ENCODE results near the gene SBNO2. TPM values are rescaled to one million over a fixed set of nuclear protein-coding genes. Genes with fewer than 3 reads are reported as not detected.

SBNO2 gene
- total and polyA plus RNA-seq, 9 of the 15 experiments (the other 6 are each of a cell fraction or from before 2014, with no cell fraction given), result 0.01 to 46.2 (median 6.7) TPM

DNA sequence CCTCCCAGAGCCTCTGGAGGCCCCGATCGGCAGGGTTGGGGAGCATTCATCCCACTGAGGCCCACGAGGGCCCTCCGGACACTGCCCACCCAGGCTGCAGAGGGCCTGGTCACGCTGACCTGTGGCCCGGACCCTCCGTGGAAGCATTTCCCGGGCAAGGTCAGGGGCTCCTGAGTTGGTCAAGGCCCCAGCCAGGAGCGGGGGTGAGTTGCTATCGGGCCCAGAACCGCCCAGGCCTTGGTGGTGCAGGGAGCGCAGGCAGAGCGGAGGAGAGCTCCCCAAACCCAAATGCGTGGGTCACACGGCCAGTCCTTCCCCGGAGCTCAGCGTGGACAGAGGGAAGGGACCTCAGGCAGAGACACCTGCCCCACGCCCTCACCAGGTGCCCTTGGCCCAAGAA lies 44.5 kb downstream of the SBNO2 start (continued):
- TF ChIP-seq ZNF384 (IDR thresholded peaks at IDR 0.05; ENCODE audit: low read depth, low read length) (no peak), RUNX1 (IDR thresholded peaks at IDR 0.05; ENCODE audit: low read depth) (no peak), SFPQ (IDR thresholded peaks at IDR 0.05; ENCODE audit: low read depth, low read length) (no peak), CC2D1A (IDR thresholded peaks at IDR 0.05) (no peak), GTF2B (IDR thresholded peaks at IDR 0.05; ENCODE audit: extremely low read depth, insufficient read length) (no peak), BCOR (IDR thresholded peaks at IDR 0.05) (no peak), ZNF175 (CRISPR knock-in tag; IDR thresholded peaks at IDR 0.05; ENCODE audit: low read depth) (no peak)
- TF ChIP-seq, protein P1, sequence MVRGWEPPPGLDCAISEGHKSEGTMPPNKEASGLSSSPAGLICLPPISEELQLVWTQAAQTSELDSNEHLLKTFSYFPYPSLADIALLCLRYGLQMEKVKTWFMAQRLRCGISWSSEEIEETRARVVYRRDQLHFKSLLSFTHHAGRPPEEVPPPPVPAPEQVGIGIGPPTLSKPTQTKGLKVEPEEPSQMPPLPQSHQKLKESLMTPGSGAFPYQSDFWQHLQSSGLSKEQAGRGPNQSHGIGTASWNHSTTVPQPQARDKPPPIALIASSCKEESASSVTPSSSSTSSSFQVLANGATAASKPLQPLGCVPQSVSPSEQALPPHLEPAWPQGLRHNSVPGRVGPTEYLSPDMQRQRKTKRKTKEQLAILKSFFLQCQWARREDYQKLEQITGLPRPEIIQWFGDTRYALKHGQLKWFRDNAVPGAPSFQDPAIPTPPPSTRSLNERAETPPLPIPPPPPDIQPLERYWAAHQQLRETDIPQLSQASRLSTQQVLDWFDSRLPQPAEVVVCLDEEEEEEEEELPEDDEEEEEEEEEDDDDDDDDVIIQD (CRISPR knock-in tag; IDR thresholded peaks at IDR 0.05), result no peak
